ENCODE data around the gene PLA2G3. TPM values are rescaled to one million over a fixed set of nuclear protein-coding genes. Genes with fewer than 3 reads are reported as not detected.

Gene PLA2G3
- total and polyA plus RNA-seq, 2 of the 8 experiments (the other 6 are each of a cell fraction or from before 2014, with no cell fraction given), result 18.1 to 25.9 TPM

DNA sequence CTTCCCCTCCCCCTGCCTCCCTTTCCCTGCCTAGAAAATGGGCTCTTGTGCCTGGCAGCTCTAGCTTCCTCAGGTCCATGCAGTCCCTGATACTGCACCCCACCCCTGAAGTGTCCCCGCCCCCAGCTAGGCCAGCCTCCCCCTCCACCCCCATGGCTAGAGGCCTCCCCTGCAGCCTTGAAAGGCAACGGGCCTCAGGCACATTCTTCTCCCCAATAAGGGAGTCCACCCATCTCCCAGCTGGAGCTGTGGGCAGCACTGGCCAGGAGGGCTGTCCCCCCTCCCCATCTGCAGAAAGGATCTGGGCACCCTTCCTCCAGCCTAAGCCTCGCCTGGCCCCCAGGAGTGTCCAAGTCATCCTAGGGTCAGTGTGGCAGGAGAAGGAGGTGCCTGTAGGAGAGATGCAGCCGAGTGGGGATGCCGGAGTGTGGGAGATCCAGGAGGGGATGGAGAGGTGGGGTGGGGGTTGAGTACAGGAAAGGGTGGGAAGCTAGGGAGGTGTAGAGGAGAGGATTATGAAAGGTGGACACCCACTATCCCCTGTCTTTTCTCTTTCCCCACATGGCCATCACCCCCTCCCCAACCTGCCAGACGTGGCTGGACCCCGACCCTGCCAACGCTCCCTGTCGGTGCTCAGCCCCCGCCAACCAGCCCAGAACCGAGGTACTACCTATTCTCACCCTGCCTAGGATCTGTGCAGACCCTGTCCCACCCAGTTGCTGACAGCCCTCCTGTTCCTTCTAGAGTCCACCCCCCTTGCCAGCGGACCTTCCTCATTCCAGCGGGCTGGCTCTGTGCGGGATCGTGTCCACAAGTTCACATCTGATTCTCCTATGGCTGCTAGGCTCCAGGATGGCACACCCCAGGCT lies 49.9 kb downstream of the PLA2G3 start:
- Histone ChIP-seq H3K4me2 (ENCODE audit: insufficient read depth in 1 of 2, low read depth in 2 of 2, low read length in 2 of 2) (no peak overlapping the region), H3K9ac (replicated peaks in 1 of 4; ENCODE audit: extremely low read depth in 1 of 4, low read depth in 3 of 4, low read length in 3 of 4) (0 out of 7 replicates have a peak overlapping the region, but pooled peaks of 1 of the 4 experiments have one; percentile 24), H4K20me1 (replicated peaks in 1 of 2; ENCODE audit: control insufficient read depth in 1 of 2, insufficient read depth in 2 of 2, low read length in 2 of 2) (no peaks in the 10 kb centered on the region), H3K4me1 (replicated peaks in 1 of 4; ENCODE audit: control insufficient read depth in 3 of 4, insufficient read depth in 4 of 4, low read length in 3 of 4) (peaks cover 0 to 12% (median 4%) of the 10 kb centered on the region in 4 experiments; a peak in 5 of 7 replicates), H3K18ac (ENCODE audit: extremely low read depth, low read length) (no peak overlapping the region), H3K79me2 (ENCODE audit: control insufficient read depth in 1 of 2, insufficient read depth in 2 of 2, low read length in 2 of 2) (no peaks in the 10 kb centered on the region), H3K27ac (ENCODE audit: low read depth, low read length) (no peak overlapping the region; the same call in 1 of the 2 replicates), H3K9me3 (ENCODE audit: insufficient read depth in 2 of 2, low read depth in 1 of 2, low read length in 1 of 2) (no peaks in the 10 kb centered on the region), H2BK120ac (replicated peaks; ENCODE audit: low read depth, low read length) (no peak overlapping the region), H3K79me1 (ENCODE audit: low read depth, low read length) (no peaks in the 10 kb centered on the region; the same call in 1 of the 2 replicates), H3K56ac (replicated peaks; ENCODE audit: insufficient read length, low read depth, low read length) (no peak overlapping the region), H2BK20ac (ENCODE audit: low read length) (no peak overlapping the region), H4K91ac (replicated peaks; ENCODE audit: insufficient read length, low read length) (no peak overlapping the region), H3K4ac (replicated peaks; ENCODE audit: insufficient read length, low read depth, low read length) (no peak overlapping the region), H2BK12ac (ENCODE audit: low read depth, low read length) (no peak overlapping the region), H3K23me2 (ENCODE audit: low read depth, low read length) (no peaks in the 10 kb centered on the region), H3K27me3 (replicated peaks in 1 of 4; ENCODE audit: control insufficient read depth in 3 of 4, extremely low read depth in 1 of 4, insufficient read depth in 3 of 4, low read length in 3 of 4) (no peaks in the 10 kb centered on the region), H4K8ac (ENCODE audit: extremely low read depth, insufficient read depth, low read length) (no peak overlapping the region), H2AK5ac (ENCODE audit: low read depth, low read length) (no peak overlapping the region), H2BK5ac (ENCODE audit: low read depth, low read length) (no peak overlapping the region), H3K14ac (ENCODE audit: insufficient read length) (no peak overlapping the region), H2BK15ac (ENCODE audit: low read length) (no peak overlapping the region), H4K5ac (ENCODE audit: insufficient read length, low read depth, low read length) (no peak overlapping the region), H3K23ac (ENCODE audit: insufficient read length) (no peak overlapping the region), H3K36me3 (ENCODE audit: control insufficient read depth in 2 of 4, insufficient read depth in 4 of 4, low read length in 3 of 4) (no peaks in the 10 kb centered on the region), H3K4me3 (ENCODE audit: extremely low read depth in 1 of 4, insufficient read depth in 2 of 4, low read depth in 3 of 4, low read length in 4 of 4) (no peak overlapping the region; a peak in 1 of 8 replicates), H2AFZ (ENCODE audit: low read length) (no peak overlapping the region)
- CTCF ChIA-PET (ENCODE audit: partially characterized antibody), result interaction anchor here (1.2 to 16.8 kb wide), 7 partner anchors 6 to 182 kb away, joined by 3 to 207 read pairs (median 5); partner anchors contain the start of genes PLA2G3, SELENOM and SMTN
- no peak for FAIRE-seq
- WGBS, 2 experiments (ENCODE audit: extremely low coverage in 1 of 2, insufficient coverage in 1 of 2, insufficient read length in 1 of 2, insufficient replicate concordance in 2 of 2, low coverage in 1 of 2, low lambda C conversion rate in 2 of 2, missing lambda C conversion rate in 1 of 2), result 85% methylated on average over 9 of the region's 15 CpGs; no CpG with 5 or more reads in 1 of the 2 experiments
- TF ChIP-seq HDAC6 (IDR thresholded peaks at IDR 0.05; ENCODE audit: low read depth, low read length), result no peak
- no peak for TF ChIP-seq ASH2L (IDR thresholded peaks at IDR 0.05; ENCODE audit: low read length)
- no peak for TF ChIP-seq CHD2 (IDR thresholded peaks at IDR 0.05; ENCODE audit: low read length)
- no peak for TF ChIP-seq SAP30 (IDR thresholded peaks at IDR 0.05; ENCODE audit: insufficient read depth, insufficient replicate concordance, low read length)
- TF ChIP-seq EP300 (IDR thresholded peaks at IDR 0.05; ENCODE audit: borderline replicate concordance in 1 of 2, low read depth in 2 of 2, low read length in 2 of 2), result no peak
- no peak for TF ChIP-seq FOSL1 (IDR thresholded peaks at IDR 0.05; ENCODE audit: insufficient read depth, low read depth, low read length)
- TF ChIP-seq SP1 (IDR thresholded peaks at IDR 0.05; ENCODE audit: low read depth, low read length), result no peak
- no peak for TF ChIP-seq SUZ12 (IDR thresholded peaks at IDR 0.05; ENCODE audit: low read length)
- TF ChIP-seq MAFK (IDR thresholded peaks at IDR 0.05; ENCODE audit: low read depth, low read length), result no peak
- TF ChIP-seq SP2 (IDR thresholded peaks at IDR 0.05; ENCODE audit: low read length), result no peak
- DNase-seq (ENCODE audit: low read depth in 1 of 2, low spot score in 2 of 2), result no peak
- POLR2A ChIA-PET (ENCODE audit: partially characterized antibody), result interaction anchor here (1.1 to 1.6 kb wide), 2 partner anchors 9 to 17 kb away, joined by 3 to 8 read pairs; partner anchors contain the start of genes SELENOM and SMTN

Measured in H1 (cell line).